Stimulated activated CD8-positive, alpha-beta memory T cell treated with anti-CD3 and anti-CD28 coated beads, Interleukin-4, amount 100 ng/mL, for 48 hours (primary cell): ENCODE data around the gene NANOG.
A peak's percentile ranks its signal among the peaks of the same experiment; 100 is the strongest.
"Not testable (repeated sequence)": the region's sequence is repeated elsewhere in the genome, so short reads cannot be mapped to it uniquely, and the experiment has no call there.

Experiments used
- DNase-seq: peaks from one replicate; pipeline ENCODE4 v3.0.0-alpha.2; 2020

NANOG gene

DNA sequence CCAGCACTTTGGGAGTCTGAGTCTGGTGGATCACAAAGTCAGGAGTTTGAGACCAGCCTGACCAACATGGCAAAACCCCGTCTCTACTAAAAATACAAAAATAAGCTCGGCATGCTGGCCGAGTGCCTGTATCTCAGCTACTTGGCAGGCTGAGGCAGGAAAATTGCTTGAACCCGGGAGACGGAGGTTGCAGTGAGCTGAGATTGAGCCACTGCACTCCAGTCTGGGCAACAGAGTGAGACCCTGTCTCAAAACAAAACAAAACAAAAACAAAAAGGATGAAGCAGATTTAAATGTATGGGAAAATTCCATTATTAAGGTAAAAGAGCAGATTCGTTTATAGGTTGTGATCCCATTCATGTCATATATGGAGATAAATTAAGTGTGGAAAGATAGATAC, 17.1 kb downstream of the NANOG start:
- DNase-seq, result not testable (repeated sequence)

DNA sequence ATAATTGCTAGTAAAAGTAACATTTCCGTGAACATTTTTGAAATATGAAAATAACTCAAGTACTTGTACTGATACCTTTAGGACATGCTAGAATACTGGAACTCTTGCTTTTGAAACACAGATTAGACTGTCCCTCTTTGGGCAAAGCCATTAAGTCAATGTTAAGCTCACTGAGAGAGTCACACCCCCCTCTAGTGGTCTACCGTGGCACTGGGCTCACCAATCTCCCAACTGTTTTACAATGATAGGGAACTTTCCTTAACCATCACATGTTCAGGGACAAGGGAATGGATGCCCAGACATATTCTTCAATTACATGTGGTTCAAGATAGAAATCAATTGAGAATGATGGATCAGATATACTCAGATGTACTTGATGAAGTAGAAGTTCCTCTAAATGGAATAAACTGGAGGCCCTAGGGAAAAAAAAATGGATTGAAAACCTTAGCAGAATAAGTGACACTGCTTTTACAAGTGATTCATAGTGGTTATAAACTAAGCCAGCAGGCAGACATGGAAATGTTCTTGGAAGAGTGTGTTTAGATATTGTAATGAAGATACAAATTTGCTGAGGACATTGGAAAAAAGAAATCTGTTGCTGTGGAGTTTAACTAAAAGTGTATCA, 17.8 kb downstream of the NANOG start:
- peak; percentile 83 for DNase-seq

GRCh38 chr12:7825754-7826153, 36.6 kb downstream of the NANOG start:
- not testable (repeated sequence) for DNase-seq

DNA sequence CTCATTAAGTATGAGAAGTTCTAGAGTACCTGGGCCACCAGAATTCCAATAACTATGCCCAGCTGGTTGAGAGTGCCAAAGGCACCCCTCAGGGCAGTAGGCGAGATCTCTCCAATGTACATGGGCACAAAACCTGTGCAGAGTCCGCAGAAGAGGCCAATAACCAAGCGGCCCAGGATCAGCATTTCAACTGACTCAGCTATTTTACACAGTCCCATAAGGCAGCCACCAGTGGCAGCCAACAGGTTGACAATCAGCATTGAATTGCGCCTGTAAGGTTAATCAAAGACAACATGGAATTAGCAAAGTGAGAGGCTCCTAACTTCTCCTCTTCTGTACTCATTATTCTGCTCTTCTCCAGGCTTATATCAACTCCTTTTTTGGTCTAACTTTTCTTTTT, 40.5 kb downstream of the NANOG start:
- DNase-seq, result not testable (repeated sequence)

- peak; percentile 30 for DNase-seq
These were observed 43.0 kb downstream of the NANOG start for GRCh38 chr12:7832059-7832696.

- DNase-seq, result not testable (repeated sequence)
These were observed 44.0 kb downstream of the NANOG start for GRCh38 chr12:7833201-7833600.

- DNase-seq, result no peak
These were observed 44.6 kb downstream of the NANOG start for GRCh38 chr12:7833831-7834230.

DNA sequence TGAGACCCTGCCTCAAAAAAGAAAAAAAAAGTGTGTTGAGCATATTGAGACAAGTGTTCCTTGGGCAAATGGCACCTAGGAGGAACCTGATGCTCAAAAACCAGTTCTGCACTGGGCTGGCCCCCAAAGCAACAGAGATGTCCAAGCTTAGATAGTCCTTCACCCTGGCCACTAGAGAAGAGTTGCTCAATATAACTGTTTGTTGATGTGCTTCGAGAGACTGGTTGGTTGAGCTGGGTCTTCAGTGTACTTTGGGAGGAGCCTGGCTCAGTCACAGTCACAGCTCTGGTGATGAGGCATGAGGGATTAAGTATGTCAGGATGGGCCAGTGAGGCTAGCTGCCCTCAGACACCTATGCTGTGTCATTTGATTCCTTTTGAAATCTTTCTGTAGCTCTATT, 45.5 kb downstream of the NANOG start:
- DNase-seq, result no peak

GRCh38 chr12:7835116-7835515, 45.9 kb downstream of the NANOG start:
- DNase-seq, result no peak

GRCh38 chr12:7835766-7836165, 46.6 kb downstream of the NANOG start:
- DNase-seq, result no peak

DNA sequence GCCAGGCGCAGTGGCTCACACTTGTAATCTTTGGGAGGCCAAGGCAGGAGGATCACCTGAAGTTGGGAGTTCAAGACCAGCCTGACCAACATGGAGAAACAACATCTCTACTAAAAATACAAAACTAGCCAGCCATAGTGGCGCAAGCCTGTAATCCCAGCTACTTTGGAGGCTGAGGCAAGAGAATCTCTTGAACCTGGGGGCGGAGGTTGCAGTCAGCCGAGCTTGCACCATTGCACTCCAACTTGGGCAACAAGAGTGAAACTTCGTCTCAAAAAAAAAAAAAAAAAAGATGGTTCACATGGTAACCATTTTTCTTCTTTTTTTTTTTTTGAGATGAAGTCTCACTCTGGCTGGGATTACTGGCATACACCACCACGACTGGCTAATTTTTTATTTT, 48.2 kb downstream of the NANOG start:
- no peak for DNase-seq

DNA sequence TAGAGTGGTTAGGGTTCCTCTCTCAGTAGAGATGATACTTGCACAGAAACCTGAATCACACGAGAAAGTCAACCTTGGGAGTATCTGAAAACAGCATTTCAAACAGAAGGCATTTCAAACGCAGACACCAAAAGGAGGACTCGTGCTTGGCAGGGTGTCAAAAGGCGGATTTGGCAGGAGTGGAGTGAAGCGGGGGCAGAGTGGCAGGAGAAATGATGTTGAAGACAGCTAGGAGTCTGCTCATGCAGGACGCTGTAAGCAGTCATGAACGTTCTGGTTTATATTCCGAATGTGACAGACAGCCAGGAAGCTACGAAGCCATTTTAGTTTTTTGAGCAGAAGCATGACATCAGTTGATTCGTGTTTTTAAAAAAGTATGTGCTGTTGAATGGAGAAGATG, 50.0 kb downstream of the NANOG start:
- not testable (repeated sequence) for DNase-seq

DNA sequence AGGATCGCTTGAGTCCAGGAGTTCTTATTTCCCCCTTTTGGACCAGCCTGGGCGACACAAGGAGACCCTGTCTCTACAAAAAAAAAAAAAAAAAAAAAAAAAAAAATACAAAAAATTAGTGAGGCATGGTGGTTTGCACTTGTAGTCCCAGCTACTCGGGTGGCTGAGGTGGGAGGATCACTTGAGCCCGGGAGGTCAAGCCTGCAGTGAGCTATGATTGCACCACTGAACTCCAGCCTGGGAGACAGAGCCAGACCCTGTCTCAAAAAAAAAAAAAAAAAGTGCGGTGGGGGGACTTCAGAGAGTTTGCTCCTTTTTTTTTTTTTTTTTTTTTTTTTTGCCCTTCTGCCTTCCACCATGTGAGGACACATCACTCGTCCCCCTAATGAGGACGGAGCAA, 50.6 kb downstream of the NANOG start:
- DNase-seq, result not testable (repeated sequence)

GRCh38 chr12:7842444-7842843, 53.2 kb downstream of the NANOG start:
- not testable (repeated sequence) for DNase-seq

DNA sequence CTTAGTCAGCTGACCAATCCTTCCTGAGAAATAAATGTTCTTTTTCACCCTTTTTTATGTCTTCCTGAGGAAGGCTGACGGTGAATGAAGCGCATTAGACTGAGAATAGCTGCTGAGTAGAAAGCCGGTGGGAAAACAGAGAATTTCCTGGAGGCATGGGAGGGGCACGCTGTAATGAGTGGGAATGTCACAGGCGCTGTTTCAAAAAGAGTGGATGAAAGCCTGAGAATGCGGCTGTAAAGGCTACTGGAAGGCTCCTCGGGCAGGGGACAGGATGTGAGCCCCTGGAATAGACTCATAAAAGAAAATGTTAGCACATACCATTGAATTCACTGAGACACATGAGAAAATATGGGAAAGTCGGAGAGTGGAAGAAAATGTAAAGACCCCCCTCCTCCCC, 53.9 kb downstream of the NANOG start:
- DNase-seq, result not testable (repeated sequence)

DNA sequence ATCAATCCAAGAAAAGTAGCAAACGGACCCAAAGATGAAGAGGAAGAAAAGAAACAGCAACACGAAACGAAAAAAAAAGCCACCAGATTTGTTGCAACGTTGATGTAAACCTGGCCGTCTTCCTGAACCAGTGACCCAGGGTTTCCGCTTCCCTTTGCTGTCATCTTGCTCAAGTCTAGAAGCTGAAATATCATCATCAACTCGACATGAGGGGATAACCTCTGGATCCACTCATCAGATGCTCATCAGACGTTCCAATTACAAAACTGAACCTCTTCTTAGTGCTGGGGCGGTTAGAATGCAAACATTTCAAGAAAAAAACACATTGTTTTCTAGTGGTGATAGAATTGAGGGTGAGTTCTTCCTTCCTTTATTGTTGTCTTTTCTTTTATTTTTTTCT, 54.4 kb downstream of the NANOG start:
- not testable (repeated sequence) for DNase-seq

GRCh38 chr12:7844116-7844515, 54.9 kb downstream of the NANOG start:
- no peak for DNase-seq

DNA sequence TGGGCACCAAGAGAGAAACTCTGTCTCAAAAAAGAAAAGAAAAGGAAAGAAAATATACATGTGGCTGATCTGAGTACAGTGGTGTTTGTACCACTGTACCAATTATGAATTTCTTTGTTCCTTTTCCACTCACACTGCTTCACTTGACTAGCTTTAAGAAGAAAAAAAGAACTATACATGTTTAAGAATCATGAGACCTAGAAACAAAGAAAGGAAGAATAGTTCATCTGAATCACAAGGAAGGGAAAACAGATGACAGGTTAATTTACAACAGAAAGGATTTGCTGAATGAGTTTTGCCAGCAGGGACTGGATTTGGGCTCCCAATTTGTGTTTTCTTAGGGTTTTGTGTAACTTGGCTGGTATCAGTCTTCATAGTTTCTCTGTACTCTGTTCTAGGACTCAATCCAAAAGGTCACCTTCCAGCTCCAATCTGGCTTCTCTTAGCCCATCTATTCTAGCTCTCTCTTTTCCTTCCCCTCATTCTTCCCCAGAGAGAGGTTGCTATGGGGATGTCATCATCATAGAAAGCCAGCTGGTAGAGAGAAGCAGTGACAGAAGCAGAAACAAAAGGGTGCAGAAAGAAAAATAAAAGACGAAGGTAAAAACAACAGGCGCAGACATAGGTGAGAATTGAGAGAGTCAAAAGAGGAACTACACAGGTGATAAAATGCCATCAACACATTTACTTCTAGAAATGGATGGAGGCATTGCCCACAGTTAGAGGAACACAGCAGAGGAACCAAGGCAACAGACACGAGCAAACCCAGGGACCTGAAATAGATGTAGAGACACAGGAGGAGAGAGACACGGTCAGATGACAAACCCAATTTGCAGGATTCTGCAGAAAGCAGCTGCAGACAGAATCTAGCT, 58.3 kb downstream of the NANOG start:
- not testable (repeated sequence) for DNase-seq

DNA sequence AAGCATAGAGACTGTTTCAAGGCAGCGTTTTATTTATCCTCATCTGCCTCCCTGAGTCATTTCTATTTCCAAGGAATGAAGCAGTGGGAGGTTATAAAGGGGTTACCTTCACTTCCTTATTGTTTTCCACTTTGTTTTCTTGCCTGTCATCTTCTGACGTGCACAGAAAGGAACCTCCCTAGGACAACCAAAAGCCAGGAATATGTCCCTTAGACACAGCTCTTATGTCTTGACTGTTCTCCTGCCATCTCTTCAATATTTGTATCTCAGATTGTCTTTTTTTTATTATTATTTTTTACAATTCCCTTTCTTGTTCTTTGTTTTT, 58.9 kb downstream of the NANOG start:
- DNase-seq, result not testable (repeated sequence)
